ENCODE measurements around the gene CASTOR2.
"Not testable (repeated sequence)": the region's sequence is repeated elsewhere in the genome, so short reads cannot be mapped to it uniquely, and the experiment has no call there.

The CASTOR2 gene

DNA sequence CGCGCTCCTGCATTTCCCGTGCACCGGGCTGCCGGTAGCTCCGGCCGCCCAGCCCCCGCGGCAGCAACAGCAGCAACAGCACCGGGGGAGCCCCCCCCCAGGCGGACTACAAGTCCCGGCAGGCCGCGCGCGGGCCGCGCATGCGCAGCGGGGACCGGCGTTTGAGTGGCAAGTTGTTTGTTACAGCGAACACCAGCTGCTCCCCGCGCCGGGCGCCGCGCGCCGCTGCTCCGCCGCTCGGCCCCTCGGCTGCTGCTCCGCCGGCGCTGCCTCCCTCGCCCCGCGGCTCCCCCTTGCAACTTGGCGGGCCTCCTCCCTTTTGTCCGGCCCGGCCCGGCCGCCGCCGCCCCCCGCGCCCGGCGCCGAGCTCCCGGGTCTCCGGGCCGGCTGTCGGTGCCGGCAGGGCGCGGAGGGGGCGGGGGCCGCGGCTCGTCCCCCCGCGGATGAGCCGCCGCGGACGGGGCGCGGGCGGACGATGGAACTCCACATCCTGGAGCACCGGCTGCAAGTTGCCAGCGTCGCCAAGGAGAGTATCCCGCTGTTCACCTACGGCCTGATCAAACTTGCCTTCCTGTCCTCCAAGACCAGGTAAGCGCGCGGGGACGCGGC lies at the start of gene CASTOR2:
Gene CASTOR2 (plus strand): TSS at position 195 of the 609 bp plus-strand sequence. CDS start 281 bp downstream, at position 476.
- DNase-seq, result peak; percentile 91

DNA sequence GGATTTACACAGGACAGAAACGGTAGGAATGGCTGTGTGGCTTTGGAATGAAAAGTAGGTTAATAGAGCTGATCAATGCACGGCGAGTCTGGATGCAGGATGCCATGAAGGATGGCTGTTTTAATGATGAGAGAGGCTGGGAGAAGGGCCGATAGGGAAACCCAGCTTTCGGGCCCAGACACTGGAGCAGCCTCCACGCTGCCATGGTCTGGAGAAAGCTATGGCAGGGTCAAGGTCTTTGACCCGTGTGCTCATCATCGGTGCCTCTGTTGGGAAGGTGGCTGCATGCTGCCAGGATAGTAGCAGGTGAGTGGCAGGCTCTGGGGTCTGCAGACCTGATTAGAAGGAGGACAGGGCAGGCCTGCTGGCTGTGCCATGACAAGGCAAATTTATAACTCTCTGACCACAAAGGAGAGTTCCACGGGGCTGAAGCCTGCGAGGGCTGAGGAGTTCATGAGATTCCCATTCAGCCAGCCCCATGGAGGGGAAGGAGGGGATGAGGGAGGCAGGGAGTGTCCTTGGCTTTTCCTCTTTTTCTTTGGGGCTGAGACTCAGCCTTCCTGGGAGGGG lies 42.1 kb upstream of the CASTOR2 start:
- not testable (repeated sequence) for DNase-seq

DNA sequence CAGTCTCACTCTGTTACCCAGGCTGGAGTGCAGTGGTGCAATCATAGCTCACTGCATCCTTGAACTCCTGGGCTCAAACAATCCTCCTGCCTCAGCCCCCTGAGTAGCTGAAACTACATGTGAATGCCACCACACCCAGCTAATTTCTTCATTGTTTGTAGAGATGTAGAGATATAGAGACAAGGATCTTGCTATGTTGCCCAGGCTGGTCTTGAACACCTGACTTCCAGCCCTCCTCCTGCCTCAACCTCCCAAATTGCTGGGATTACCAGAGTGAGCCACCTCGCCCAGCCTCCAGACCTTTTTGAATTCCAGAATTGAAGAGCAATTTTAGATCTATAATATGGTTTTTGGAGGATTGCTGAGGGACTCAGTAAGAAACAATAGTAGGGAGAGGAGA lies 40.9 kb upstream of the CASTOR2 start:
- DNase-seq, result not testable (repeated sequence)

DNA sequence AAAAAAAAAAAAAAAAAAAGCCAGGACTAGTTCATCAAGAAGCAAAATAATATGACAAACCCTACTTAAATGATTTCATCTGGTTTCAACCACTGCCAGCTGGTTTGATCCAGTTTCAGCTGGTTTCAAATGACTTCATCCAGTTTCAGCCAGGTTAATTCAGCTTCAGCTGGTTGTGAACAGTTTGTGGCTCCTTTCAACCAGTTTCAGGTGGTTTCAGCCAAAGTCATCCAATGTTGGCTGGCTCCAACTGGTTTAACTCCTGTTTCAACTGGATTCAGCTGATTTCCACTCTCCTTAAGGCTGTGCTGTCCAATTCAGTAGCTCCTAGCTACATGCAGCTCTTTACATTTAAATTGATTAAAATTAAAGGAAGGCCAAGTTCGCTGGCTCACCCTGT lies 37.5 kb upstream of the CASTOR2 start:
- DNase-seq, result not testable (repeated sequence)

DNA sequence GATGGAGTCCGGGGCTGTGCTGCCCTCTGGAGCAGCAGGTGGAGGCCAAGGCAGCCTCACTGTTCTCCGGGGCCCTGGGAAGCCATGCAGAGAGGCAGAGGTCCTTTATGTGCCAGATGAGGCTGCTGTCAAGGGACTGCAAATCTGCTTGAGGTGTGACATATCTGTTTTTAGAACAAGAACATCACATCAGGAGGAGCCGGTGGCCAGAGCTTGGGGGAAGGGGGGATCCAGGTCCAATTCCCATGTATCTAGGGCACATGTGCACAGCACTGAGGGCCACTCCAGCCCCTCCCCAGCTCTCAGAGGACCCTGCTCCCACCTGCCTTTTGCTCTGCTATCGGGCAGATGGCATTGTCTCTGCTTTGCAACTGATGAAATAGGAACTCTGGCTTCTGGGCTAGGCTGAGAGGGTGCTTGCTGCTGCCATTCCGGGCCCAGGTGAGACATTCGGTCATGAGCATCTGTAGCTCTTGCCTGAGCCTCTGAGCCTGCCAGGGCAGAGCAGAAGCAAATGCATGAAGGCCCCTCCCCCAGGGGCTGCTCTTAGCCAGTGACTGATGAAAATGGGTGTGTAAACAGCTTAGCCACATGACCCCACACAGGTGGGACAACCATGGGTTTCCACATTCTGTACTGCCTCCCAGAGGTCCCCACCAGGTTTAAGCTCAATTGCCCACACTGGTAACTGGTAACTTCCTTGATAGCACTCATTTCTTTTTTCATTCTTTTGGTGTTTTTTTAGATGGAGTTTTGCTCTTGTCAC lies 32.8 kb upstream of the CASTOR2 start:
- DNase-seq, result not testable (repeated sequence)

DNA sequence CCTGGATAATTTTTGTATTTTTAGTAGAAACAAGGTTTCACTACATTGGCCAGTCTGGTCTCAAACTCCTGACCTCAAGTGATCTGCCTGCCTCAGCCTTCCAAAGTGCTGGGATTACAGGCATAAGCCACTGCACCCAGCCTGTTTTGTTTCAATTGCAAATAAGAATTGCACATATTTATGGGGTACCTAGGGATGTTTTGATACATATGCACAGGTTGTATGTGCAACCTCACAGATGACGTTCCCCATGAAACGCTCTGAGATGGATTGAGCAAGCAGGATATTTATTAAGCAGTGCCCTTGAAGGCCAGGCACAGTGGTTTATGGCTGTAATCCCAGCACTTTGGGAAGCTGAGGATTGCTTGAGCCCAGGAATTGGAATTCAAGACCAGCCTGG lies 25.1 kb upstream of the CASTOR2 start:
- DNase-seq, result not testable (repeated sequence)

DNA sequence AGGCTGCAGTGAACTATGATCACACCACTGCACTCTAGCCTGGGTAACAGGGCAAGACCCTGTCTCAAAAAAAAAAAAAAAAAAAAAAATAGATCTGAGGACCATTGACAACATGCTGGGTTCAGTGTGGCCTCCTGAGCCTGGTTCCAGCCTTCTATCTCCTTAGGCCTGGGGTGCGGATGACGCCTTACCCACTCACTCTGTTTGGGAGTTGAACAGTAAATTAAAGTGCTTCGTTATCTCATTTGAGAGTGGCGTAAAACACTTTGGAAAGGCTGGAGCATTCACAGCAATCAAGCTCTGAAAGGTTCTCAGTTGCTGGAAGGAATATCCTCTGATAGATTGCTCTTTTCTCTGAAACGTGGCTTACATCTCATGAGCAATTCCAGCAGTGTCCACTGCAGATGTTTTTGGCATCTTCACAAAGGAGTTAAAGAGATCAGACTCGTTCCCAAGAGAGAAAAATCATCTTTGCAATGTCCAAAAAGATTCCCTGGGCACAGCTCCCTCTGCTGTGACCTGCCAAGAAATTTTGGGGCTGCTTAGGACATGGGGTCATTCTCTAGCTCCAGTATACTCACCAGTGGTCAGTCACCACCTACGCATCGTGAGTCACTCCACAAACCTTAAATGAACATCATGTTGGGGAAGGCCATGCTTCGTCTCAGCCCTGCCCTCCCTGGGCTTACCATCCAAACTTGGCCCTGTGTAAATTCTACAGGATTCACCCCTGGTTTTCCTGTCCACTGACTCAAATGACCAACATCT lies 23.0 kb upstream of the CASTOR2 start:
- not testable (repeated sequence) for DNase-seq

DNA sequence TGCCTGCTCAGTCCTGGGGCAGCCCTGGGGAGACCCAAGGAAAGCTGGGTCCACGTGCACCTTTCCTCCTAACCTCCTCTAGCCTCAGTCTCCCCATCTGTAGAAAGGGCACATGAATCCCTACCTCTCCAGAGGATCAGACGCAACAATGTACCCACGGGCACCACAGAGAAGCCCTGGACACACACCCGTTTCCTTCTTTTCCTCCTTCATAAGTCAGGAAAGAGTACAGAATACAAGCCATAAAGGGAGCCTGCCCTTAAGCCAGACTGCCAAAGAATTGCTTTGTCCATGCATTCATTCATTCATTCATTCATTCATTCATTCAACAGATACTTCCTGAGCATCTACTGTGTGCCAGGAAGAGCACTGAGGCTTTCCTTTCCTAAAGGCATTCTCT lies 20.6 kb upstream of the CASTOR2 start:
- not testable (repeated sequence) for DNase-seq

DNA sequence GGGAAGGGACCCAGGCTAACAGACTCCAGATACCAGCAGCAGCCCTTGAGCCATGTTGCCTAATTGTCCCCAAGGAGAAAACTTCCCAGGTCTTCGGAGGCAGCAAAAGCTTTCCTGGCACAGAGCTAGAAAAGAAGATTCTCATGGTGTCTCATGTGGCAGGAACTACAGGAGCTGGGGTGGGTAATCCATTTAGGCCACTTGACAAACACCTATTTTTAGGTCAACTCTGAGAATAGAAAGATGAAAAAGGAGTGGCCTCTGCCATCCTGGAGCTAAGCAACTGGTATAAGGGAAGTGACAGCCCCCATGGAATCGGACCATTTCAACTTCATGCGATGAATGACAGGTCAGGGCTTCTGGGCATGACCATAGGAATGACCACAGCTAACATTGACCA lies 16.8 kb upstream of the CASTOR2 start:
- not testable (repeated sequence) for DNase-seq

DNA sequence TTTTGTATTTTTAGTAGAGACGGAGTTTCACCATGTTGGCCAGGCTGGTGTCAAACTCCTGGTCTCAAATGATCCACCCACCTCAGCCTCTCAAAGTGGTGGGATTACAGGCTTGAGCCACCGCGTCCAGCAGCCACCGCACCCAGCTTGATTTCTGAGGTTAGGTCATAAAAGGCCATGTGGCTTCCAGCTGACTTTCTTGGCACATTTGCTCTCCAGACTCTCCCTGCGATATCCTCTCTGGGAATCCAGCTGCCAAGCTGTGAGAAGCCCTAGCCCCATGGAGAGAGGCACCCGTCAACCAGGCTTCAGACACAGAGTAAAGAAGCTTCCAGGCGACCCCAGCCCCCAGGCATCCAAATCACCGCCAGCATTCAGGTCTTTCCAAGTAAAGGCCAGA lies 10.7 kb upstream of the CASTOR2 start:
- not testable (repeated sequence) for DNase-seq

DNA sequence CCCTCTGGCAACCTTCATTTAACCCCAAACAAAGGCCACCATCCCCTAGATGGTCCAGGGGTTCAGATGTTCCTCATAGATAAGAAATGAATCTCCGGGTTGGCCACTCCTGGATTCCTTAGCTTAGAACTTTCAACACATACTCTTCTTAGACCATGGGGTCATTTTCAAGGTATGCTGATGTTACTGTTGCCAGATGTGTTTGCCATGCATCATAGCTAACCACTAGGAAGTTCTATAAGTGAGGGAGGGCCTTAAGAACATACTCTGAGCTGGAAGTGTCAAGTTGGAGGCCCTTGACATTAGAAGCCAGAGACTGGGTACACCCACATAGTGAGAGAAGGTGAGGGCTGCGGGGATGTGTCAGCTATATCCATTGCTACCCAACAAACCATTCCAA lies 6.2 kb upstream of the CASTOR2 start:
- DNase-seq, result not testable (repeated sequence)

DNA sequence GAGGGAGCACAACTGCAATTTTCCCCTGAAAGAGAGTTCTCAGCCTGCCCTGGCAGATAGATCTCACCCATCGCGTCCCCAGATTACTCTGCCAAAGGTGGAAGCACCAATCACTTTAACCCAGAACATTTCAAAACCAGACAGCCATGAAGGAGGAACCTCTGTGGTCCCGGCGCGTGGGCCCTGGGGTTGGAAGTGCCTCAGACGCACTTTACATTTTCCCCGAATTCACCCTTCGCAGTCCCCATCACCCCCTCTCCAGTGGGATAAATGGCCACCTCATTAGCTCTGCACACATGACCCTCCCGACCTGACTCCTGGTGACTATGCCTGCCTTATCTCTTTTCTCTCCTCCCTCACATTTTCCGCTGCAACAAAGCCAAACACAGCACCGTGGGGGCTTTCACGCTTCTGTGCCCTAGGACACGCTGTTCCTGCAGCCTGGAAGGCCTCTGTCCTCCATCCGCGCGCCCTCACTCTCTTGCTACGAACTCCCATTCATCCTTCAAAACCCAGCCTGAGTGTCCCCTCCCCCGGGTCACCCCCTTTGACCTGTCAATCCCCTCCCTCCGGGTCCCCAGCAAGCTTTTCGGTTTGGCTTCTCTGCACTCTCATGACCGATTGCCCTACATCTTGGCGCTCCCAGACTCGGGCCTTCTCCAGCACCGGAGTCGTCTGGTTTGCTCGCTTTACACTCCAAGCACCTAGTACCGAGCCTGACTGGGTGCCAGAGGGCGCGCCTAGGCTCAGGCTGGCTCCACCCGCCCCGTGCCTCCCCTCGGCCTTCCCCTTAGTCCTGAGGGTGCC lies 598 bp upstream of the CASTOR2 start:
- not testable (repeated sequence) for DNase-seq

DNA sequence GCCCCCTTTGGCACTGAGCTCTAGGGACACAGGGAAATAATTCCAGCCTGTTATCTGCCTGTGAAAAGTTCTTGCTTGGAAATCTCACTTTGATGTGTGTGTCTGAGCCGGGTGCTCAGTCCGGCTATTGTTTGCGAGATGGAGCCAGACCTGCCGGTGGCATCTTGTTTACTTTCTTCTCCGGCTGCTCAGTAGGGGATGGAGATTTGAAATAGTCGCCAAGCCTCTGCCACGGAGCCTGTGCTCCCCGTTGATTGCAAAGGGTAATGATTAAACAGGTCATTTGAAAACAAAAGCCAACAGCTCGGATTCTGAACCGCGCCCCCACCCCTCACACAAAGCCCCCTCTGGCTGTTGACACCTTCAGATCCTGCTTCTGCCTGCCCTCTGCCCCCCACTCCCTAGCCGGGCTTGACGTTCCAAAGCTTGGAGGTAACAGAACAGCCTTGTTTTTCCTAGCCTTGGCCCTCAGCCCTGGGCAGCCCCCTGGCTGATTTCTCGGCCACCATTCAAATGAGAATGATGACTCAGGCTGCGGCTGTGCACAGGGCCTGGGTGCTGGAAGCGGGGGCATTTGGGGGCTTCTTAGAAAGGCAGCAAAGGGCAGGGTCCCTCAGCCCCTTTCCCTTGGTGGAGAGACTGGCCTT lies 1.8 kb downstream of the CASTOR2 start:
- not testable (repeated sequence) for DNase-seq

DNA sequence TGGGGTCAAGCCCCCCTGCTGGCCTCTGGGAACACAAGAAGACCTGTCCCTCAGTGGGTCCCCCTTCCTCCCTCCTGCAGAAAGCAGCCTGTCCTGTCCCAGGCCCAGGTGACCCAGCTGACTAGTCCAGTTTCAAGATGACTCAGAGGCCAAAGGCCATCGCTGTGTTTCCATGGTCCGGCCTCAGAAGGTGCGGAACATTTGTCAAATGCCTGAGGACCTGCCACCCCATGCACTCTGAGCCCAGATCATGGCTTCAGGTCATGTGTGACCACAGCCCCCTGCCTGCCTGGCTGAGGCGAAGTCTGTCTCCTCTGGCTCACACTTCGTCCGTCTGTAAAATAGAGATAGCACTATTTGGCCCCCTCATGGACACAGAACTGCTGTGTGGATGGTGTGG lies 2.4 kb downstream of the CASTOR2 start:
- not testable (repeated sequence) for DNase-seq

DNA sequence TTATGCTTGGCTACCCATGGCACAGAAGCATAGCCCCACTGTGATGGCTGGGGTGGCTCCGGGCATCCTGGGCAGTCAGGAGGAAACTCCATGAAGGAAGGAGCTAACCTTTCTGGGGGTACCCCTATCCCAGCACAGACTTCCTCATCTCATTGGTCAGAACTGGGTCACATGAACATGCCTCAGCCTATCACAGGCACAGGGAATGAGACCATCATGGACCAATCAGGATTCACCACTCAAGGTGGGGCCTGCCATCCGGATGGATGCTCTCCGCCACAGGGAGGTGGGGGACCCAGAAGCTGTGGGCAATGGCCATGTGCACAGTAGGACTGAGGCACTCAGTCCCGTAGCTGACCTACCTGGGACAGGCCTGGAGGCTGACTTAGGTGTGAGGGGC lies 6.9 kb downstream of the CASTOR2 start:
- DNase-seq, result not testable (repeated sequence)

DNA sequence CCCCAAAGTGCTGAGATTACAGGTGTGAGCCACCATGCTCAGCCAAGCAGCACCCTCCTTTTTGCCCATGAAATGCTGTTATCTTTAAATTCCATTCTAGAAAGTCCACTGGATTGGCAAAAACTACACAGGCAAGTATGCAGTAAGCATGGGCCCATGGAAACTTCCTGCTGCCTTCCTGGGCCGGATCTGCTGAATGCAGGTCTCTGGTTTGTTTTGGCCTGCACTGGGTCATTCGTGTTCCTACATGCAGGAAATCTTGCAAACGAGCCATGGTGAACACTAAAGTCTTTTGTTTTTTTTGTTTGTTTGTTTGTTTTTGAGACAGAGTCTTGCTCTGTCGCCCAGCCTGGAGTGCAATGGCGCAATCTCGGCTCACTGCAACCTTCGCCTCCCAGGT lies 7.9 kb downstream of the CASTOR2 start:
- not testable (repeated sequence) for DNase-seq

DNA sequence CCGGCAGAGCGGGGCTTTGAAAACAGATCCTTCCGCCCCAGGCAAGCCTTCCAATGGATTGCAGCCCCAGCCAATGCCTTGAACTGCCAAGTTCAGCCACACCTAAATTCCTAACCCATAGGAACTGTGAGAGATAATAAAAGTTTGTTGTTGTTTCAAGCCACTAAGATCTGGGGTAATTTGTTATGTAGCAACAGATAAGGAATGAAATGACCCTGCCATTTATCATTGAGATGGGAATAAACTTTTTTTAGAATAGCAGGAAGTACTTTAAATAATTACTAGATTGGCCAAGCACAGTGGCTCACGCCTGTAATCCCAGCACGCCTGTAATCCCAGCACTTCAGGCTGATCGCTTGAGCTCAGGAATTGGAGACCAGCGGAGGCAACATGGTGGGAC lies 11.5 kb downstream of the CASTOR2 start:
- not testable (repeated sequence) for DNase-seq

DNA sequence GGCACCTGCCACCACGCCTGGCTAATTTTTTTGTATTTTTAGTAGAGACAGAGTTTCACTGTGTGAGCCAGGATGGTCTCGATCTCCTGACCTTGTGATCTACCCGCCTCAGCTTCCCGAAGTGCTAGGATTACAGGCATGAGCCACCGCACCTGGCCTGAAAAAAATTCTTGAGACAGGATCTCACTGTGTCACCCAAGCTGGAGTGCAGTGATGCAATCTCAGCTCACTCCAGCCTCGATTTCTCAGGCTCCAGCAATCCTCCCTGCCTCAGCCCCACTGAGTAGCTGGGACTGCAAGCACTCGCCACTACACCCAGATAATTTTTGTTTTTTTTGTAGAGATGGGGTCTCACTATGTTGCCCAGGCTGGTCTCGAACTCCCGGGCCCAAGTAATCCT lies 13.0 kb downstream of the CASTOR2 start:
- DNase-seq, result not testable (repeated sequence)

DNA sequence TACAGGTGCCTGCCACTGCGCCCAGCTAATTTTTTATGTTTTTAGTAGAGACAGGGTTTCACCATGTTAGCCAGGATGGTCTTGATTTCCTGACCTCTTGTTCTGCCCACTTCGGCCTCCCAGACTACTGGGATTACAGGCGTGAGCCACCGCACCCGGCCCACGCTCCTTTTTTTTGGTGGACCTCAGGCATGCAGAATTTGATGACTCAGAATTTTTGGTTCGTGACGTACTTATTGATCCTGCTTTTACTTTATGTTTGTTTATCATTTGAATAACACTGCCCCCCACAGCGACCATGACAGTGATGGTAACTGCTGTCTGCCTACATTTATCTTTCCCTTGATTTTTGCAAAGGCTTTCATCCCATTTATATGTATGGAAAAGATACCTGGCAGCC lies 23.9 kb downstream of the CASTOR2 start:
- not testable (repeated sequence) for DNase-seq

DNA sequence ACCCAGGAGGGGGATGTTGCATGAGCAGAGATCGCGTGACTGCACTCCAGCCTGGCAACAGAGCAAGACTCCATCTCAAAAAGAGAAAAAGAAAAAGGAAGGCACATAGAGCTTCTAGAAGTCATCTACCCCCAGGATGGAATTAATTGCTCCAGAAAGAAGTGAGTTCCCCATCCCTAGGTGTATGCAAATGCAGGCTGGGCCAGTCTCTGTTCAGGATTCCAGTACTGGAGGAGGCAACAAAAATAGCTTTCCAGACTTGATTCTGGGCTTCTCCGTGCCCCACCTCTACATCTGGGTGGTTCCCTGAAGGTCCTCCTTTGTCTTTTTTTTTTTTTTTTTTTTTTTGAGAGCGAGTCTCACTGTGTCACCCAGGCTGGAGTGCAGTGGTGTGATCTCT lies 28.6 kb downstream of the CASTOR2 start:
- no peak for DNase-seq

DNA sequence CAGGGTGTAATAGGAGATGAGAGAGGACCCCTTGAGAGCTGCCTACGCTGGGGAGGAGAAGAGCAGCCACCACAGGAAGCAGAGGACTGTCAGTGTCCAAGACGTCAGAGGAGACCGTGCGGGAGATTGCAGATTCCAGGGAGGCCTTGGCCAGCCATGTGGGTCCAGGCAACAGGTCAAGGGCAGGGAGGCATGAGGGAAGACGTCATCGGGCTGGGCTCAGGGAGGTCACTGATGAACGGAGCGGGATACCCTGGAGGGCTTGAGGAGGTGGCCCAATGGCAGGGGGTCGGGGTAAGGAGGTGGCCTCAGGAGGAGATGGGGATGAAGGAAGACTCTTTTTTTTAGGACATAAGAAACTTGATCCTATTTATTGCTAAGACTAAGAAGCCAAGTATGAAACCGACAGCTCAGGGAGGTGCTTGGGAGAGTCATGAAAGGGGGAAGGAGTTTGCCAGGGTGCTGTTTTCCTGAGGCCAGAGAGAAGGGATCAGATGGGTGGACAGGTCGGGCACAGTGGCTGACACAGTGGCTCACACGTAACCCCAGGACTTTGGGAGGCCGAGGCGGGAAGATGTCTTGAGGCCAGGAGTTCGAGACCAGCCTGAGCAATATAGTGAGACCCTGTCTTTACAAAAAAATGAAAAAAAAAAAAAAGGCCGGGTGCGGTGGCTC lies 30.5 kb downstream of the CASTOR2 start:
- not testable (repeated sequence) for DNase-seq
